Trophoblast cell (in vitro differentiated cells and primary cell): ENCODE results near the gene TMEM240.

Source experiments
- DNase-seq, 2 donors: peaks; one replicate each; pipeline ENCODE4 v3.0.0-alpha.2; 2016
- H2AFZ ChIP-seq: 2 replicates; pipeline ENCODE4 v1.6.1; 2013; ENCODE audit warnings: low read length, moderate library complexity, mild to moderate bottlenecking; ENCODE audit not compliant: insufficient read depth, poor library complexity
- H2AK5ac ChIP-seq: 2 replicates; pipeline ENCODE4 v1.6.1; 2013; ENCODE audit warnings: mild to moderate bottlenecking, low read length
- H2BK120ac ChIP-seq: 2 replicates; pipeline ENCODE4 v1.6.1; 2013; ENCODE audit warnings: low read length, mild to moderate bottlenecking, moderate library complexity; ENCODE audit not compliant: insufficient read depth, poor library complexity
- H2BK12ac ChIP-seq: 2 replicates; pipeline ENCODE4 v1.6.1; 2013; ENCODE audit warnings: mild to moderate bottlenecking, low read length, moderate library complexity
- H2BK5ac ChIP-seq: 2 replicates; pipeline ENCODE4 v1.6.1; 2013; ENCODE audit warnings: low read length, low read depth, moderate library complexity, mild to moderate bottlenecking; ENCODE audit not compliant: poor library complexity
- H3K14ac ChIP-seq: 2 replicates; pipeline ENCODE4 v1.6.1; 2013; ENCODE audit warnings: mild to moderate bottlenecking, low read length
- H3K18ac ChIP-seq: 2 replicates; pipeline ENCODE4 v1.6.1; 2013; ENCODE audit warnings: mild to moderate bottlenecking, low read length
- H3K23ac ChIP-seq: 2 replicates; pipeline ENCODE4 v1.6.1; 2013; ENCODE audit warnings: low read length
- H3K27ac ChIP-seq: 2 replicates; pipeline ENCODE4 v1.5.1; 2013; ENCODE audit warnings: low read depth, mild to moderate bottlenecking, inconsistent platforms, low read length, moderate library complexity
- H3K27me3 ChIP-seq: 2 replicates; pipeline ENCODE4 v1.6.1; 2013; ENCODE audit warnings: inconsistent platforms, mild to moderate bottlenecking, low read length, moderate library complexity; ENCODE audit not compliant: insufficient read depth
- H3K36me3 ChIP-seq, 2 experiments: 1 replicate in 1 of 2; 2 replicates in 1 of 2; pipeline ENCODE4 v1.6.1; 2013; ENCODE audit warnings: low read length in 2 of 2, mild to moderate bottlenecking in 2 of 2, moderate library complexity in 1 of 2; ENCODE audit not compliant: insufficient read depth in 2 of 2, control insufficient read depth in 1 of 2
- H3K4ac ChIP-seq: 2 replicates; pipeline ENCODE4 v1.6.1; 2013; ENCODE audit warnings: low read depth, mild to moderate bottlenecking, low read length, moderate library complexity
- H3K4me1 ChIP-seq, 2 experiments: 1 replicate in 1 of 2; 2 replicates in 1 of 2; pipeline ENCODE4 v1.6.1; 2013; ENCODE audit warnings: low read length in 2 of 2, mild to moderate bottlenecking in 2 of 2, moderate library complexity in 1 of 2; ENCODE audit not compliant: insufficient read depth in 2 of 2, control insufficient read depth in 1 of 2
- H3K4me2 ChIP-seq: 2 replicates; pipeline ENCODE4 v1.6.1; 2013; ENCODE audit warnings: inconsistent platforms, mild to moderate bottlenecking, low read length, moderate library complexity
- H3K4me3 ChIP-seq: 2 replicates; pipeline ENCODE4 v1.5.1; 2013; ENCODE audit warnings: mild to moderate bottlenecking, low read depth, low read length, inconsistent platforms
- H3K79me1 ChIP-seq: one replicate; pipeline ENCODE4 v1.6.1; 2013; ENCODE audit warnings: low read length
- H3K79me2 ChIP-seq: 2 replicates; pipeline ENCODE4 v1.6.1; 2013; ENCODE audit warnings: low read length, mild to moderate bottlenecking; ENCODE audit not compliant: control insufficient read depth, insufficient read depth, poor library complexity
- H3K9ac ChIP-seq: 2 replicates; pipeline ENCODE4 v1.6.1; 2013; ENCODE audit warnings: mild to moderate bottlenecking, low read length
- H3K9me3 ChIP-seq: 2 replicates; pipeline ENCODE4 v1.6.1; 2013; ENCODE audit warnings: low read depth, mild to moderate bottlenecking, control low read depth, inconsistent platforms, low read length; ENCODE audit not compliant: insufficient read depth
- H4K12ac ChIP-seq: 2 replicates; pipeline ENCODE4 v1.6.1; 2013; ENCODE audit warnings: low read depth, mild to moderate bottlenecking, low read length, moderate library complexity
- H4K8ac ChIP-seq: 2 replicates; pipeline ENCODE4 v1.6.1; 2013; ENCODE audit warnings: low read depth, mild to moderate bottlenecking, low read length, moderate library complexity
- H4K91ac ChIP-seq: one replicate; pipeline ENCODE4 v1.6.1; 2013; ENCODE audit warnings: low read depth, mild to moderate bottlenecking, low read length, moderate library complexity
- WGBS: extraction: QIAGEN DNeasy Blood & Tissue Kit; methylation state at CpG from one replicate; pipeline ENCODE4 v1.1.7; 2013; ENCODE audit warnings: missing lambda C conversion rate; ENCODE audit not compliant: insufficient read length, insufficient coverage; ENCODE audit errors: extremely low coverage; 5-methylcytosine and 5-hydroxymethylcytosine counted together

Gene TMEM240

DNA sequence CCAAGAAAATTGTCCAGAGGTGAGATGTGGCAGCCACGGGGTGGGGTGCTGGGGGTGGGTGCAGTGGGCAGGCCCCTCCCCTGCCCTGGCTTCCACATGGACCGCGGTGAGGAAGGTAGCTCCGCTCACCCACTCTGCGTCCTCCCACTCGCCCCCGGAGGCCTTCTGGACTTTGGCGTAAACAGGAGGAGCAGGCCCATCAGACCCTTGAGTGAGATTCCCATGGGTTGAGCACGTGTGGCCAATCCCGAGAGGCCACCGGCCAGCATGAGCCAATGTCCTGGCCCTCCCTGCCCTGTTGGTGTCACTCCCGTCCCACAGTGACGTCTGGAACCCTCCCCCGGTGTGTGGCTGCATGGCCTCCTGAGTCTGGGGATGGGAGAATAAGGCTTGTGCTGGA lies 8.2 kb upstream of the TMEM240 start:
- Histone ChIP-seq H3K14ac (no peak overlapping the region), H3K9me3 (no peaks in the 10 kb centered on the region), H3K23ac (no peak overlapping the region), H4K91ac (no peak overlapping the region), H2BK12ac (no peak overlapping the region), H2BK120ac (no peak overlapping the region), H3K4me1 (no peaks in the 10 kb centered on the region), H3K4ac (no peak overlapping the region), H3K4me2 (no peak overlapping the region), H4K8ac (no peak overlapping the region), H3K79me1 (no peaks in the 10 kb centered on the region), H2AFZ (no peak overlapping the region), H3K18ac (peak overlapping the region; percentile 27), H3K36me3 (peaks cover 35 to 39% of the 10 kb centered on the region in 2 experiments), H2AK5ac (no peak overlapping the region), H3K27me3 (no peaks in the 10 kb centered on the region), H3K4me3 (no peak overlapping the region), H3K79me2 (no peaks in the 10 kb centered on the region), H3K9ac (no peak overlapping the region), H3K27ac (no peak overlapping the region), H2BK5ac (no peak overlapping the region), H4K12ac (no peak overlapping the region)
- WGBS = no CpG with 5 or more reads among the region's 14 CpGs
- DNase-seq = no peak

DNA sequence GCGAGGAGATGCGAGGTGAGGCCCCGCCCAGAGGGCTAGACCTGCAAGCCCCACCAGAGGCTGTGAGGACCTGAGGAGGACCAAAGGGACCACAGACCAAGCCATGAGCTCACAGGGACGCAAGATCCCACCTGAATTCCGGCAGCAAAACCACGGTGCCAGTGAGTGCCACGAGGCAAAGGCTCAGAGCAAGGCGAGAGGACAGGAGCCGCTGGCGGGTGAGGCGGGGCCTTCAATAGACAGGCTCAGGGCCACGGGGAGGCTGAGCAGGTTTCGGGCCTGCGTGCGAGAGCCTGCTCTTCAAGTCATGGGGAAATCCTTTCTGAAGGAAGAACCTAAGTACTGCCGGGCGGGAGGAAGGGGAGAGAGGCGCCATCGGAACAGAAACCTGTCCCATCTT lies 7.1 kb upstream of the TMEM240 start:
- Histone ChIP-seq H3K27ac (no peak overlapping the region), H2BK12ac (no peak overlapping the region)
- WGBS = no CpG with 5 or more reads among the region's 19 CpGs

DNA sequence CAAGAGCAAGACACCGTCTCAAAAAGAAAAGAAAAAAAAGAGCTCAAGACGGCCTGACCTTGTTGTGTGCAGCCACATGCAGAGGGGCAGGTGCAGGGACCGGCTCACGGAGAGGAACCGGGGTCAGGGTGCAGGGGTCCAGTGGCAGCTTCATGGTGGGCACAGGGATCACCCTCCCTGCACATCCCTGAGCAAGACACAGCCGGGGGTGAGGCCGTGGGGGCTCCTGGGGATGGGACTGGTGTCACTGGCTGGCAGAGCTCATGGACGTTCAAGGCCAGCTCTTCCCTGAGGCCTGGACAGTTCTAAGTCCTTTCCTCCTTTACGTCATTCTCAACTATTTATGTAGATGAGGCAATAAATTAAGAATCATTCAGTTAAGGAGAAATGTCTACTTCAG lies 6.6 kb upstream of the TMEM240 start:
- Histone ChIP-seq H4K91ac (no peak overlapping the region), H3K9ac (no peak overlapping the region), H3K4me1 (no peaks in the 10 kb centered on the region), H3K27ac (no peak overlapping the region), H3K4me3 (no peak overlapping the region), H3K14ac (no peak overlapping the region), H4K8ac (no peak overlapping the region), H3K27me3 (no peaks in the 10 kb centered on the region), H2AFZ (no peak overlapping the region), H3K36me3 (peaks cover 51 to 54% of the 10 kb centered on the region in 2 experiments), H3K18ac (no peak overlapping the region), H2BK120ac (no peak overlapping the region), H4K12ac (no peak overlapping the region), H3K4me2 (no peak overlapping the region), H3K23ac (no peak overlapping the region), H3K9me3 (no peaks in the 10 kb centered on the region), H2AK5ac (no peak overlapping the region), H2BK12ac (no peak overlapping the region), H3K79me1 (no peaks in the 10 kb centered on the region), H3K79me2 (no peaks in the 10 kb centered on the region), H3K4ac (no peak overlapping the region), H2BK5ac (no peak overlapping the region)
- DNase-seq = no peak
- WGBS = no CpG with 5 or more reads among the region's 9 CpGs

More for the DNA sequence above, 7.1 kb upstream of the TMEM240 start:
- Histone ChIP-seq H4K91ac (no peak overlapping the region), H3K14ac (no peak overlapping the region), H3K79me2 (no peaks in the 10 kb centered on the region), H3K79me1 (no peaks in the 10 kb centered on the region), H3K4ac (no peak overlapping the region), H3K4me1 (no peaks in the 10 kb centered on the region), H3K18ac (no peak overlapping the region), H3K23ac (no peak overlapping the region), H3K4me3 (no peak overlapping the region), H2AFZ (no peak overlapping the region), H3K4me2 (no peak overlapping the region), H4K8ac (no peak overlapping the region), H2AK5ac (no peak overlapping the region), H3K36me3 (peaks cover 46 to 49% of the 10 kb centered on the region in 2 experiments), H3K9me3 (no peaks in the 10 kb centered on the region), H3K9ac (no peak overlapping the region), H2BK5ac (no peak overlapping the region), H2BK120ac (no peak overlapping the region), H4K12ac (no peak overlapping the region), H3K27me3 (no peaks in the 10 kb centered on the region)
- no peak for DNase-seq

DNA sequence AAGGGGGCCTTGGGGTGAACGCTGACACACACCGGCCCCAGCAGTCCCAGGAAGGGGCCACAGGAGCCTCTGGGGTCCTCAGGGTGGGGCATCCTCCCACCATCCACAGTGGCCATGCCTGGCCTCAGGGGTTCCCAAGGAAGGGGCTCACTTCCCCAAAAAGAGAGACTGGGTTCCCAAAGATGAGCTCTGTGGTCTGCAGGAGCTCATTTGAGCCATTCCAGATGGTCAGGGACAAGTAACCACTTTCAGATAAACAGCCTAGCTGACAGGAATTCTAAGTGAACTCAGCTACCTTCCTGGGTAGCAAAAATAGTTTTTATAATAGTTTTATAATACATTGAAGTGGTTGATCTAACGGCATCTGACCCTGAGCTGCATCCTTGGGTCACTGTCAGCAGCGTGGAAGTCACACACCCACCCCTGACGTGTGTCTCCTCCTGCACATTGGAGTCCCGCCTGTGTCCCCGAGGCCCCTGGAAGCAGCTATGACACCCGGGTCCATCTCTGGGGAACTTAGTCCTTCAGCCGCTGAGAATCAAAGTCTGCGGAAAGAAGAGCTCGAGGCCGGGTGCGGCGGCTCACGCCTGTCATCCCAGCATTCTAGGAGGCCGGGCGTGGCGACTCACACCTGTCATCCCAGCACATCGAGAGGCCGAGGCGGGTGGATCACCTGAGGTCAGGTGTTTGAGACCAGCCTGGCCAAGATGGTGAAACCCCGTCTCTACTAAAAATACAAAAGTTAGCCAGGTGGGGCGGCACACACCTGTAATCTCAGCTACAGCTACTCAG lies 5.7 kb upstream of the TMEM240 start:
- H2BK12ac ChIP-seq = no peak overlapping the region
- DNase-seq = no peak
- no peak overlapping the region for H2AK5ac ChIP-seq
- H4K12ac ChIP-seq = no peak overlapping the region
- no peak overlapping the region for H4K8ac ChIP-seq
- no peak overlapping the region for H3K9ac ChIP-seq
- H3K18ac ChIP-seq = no peak overlapping the region
- H3K4ac ChIP-seq = no peak overlapping the region
- H3K4me1 ChIP-seq = peaks cover 0 to 2% of the 10 kb centered on the region in 2 experiments
- no peak overlapping the region for H3K4me3 ChIP-seq
- no peaks in the 10 kb centered on the region for H3K27me3 ChIP-seq
- no peak overlapping the region for H2BK120ac ChIP-seq
- WGBS = no CpG with 5 or more reads among the region's 23 CpGs
- no peaks in the 10 kb centered on the region for H3K79me2 ChIP-seq
- no peak overlapping the region for H2BK5ac ChIP-seq
- no peak overlapping the region for H3K14ac ChIP-seq
- H3K4me2 ChIP-seq = no peak overlapping the region
- no peak overlapping the region for H3K23ac ChIP-seq
- H4K91ac ChIP-seq = no peak overlapping the region
- no peaks in the 10 kb centered on the region for H3K9me3 ChIP-seq
- H3K79me1 ChIP-seq = no peaks in the 10 kb centered on the region
- H2AFZ ChIP-seq = no peak overlapping the region
- peaks cover 58 to 60% of the 10 kb centered on the region in 2 experiments for H3K36me3 ChIP-seq
- H3K27ac ChIP-seq = no peak overlapping the region
